ENCODE measurements around the gene MXD3. TPM values are rescaled to one million over a fixed set of nuclear protein-coding genes. Genes with fewer than 3 reads are reported as not detected.
"Not testable (repeated sequence)": the region's sequence is repeated elsewhere in the genome, so short reads cannot be mapped to it uniquely, and the experiment has no call there.

Gene MXD3
- total RNA-seq, 2 donors from 2014 or later: 5.4 to 6.1 TPM

GRCh38 chr5:177308740-177309139 lies 3.0 kb downstream of the MXD3 start:
- intact Hi-C loops (cut with DNase I): no loop called here
- DNase-seq (ENCODE audit: low spot score): peak; percentile 69

- intact Hi-C loops (cut with DNase I): no loop called here
Observed at GRCh38 chr5:177307544-177308363, 3.9 kb downstream of the MXD3 start.

GRCh38 chr5:177306674-177307543 lies 4.8 kb downstream of the MXD3 start:
- DNase-seq (ENCODE audit: low spot score): no peak
- intact Hi-C loops (cut with DNase I): no loop called here

More at GRCh38 chr5:177307544-177308363, 3.9 kb downstream of the MXD3 start:
- DNase-seq (ENCODE audit: low spot score): peak; percentile 80

- intact Hi-C loops (cut with DNase I); DNase-seq (ENCODE audit: low spot score): not testable (repeated sequence)
Observed at GRCh38 chr5:177306103-177306640, 5.5 kb downstream of the MXD3 start.

- DNase-seq (ENCODE audit: low spot score): peak; percentile 78
- intact Hi-C loops (cut with DNase I): no loop called here
Observed at GRCh38 chr5:177304392-177305119, 7.1 kb downstream of the MXD3 start.

- intact Hi-C loops (cut with DNase I): no loop called here
- DNase-seq (ENCODE audit: low spot score): no peak
Observed at GRCh38 chr5:177303925-177304391, 7.7 kb downstream of the MXD3 start.

GRCh38 chr5:177303121-177303924 lies 8.4 kb downstream of the MXD3 start, which contains the start of the genes PRELID1 and RAB24:
PRELID1 (plus strand) TSS chr5:177303799; CDS start chr5:177303986, 187 bp downstream.
RAB24 (minus strand) TSS chr5:177303719; CDS start chr5:177303288, 431 bp downstream.
- intact Hi-C loops (cut with DNase I): no loop called here
- peak; percentile 97 for DNase-seq (ENCODE audit: low spot score)

GRCh38 chr5:177302354-177303110 lies 9.2 kb downstream of the MXD3 start:
- intact Hi-C loops (cut with DNase I): no loop called here
- DNase-seq (ENCODE audit: low spot score): no peak

GRCh38 chr5:177301503-177302165 lies 10.1 kb downstream of the MXD3 start:
- intact Hi-C loops (cut with DNase I): no loop called here
- no peak for DNase-seq (ENCODE audit: low spot score)

- DNase-seq (ENCODE audit: low spot score): no peak
- intact Hi-C loops (cut with DNase I): no loop called here
Observed at GRCh38 chr5:177300951-177301350, 10.7 kb downstream of the MXD3 start.

- intact Hi-C loops (cut with DNase I): no loop called here
- peak; percentile 87 for DNase-seq (ENCODE audit: low spot score)
Observed at GRCh38 chr5:177300236-177300880, 11.3 kb downstream of the MXD3 start.

GRCh38 chr5:177299697-177300096 lies 12.0 kb downstream of the MXD3 start:
- DNase-seq (ENCODE audit: low spot score): no peak

GRCh38 chr5:177297922-177298321 lies 13.8 kb downstream of the MXD3 start:
- no peak for DNase-seq (ENCODE audit: low spot score)
- intact Hi-C loops (cut with DNase I): no loop called here

More at GRCh38 chr5:177299697-177300096, 12.0 kb downstream of the MXD3 start:
- intact Hi-C loops (cut with DNase I): no loop called here

- intact Hi-C loops (cut with DNase I): no loop called here
Observed at GRCh38 chr5:177296581-177296980, 15.1 kb downstream of the MXD3 start.

GRCh38 chr5:177295924-177296323 lies 15.8 kb downstream of the MXD3 start:
- DNase-seq (ENCODE audit: low spot score): peak; percentile 62
- intact Hi-C loops (cut with DNase I): no loop called here

More at GRCh38 chr5:177296581-177296980, 15.1 kb downstream of the MXD3 start:
- peak; percentile 75 for DNase-seq (ENCODE audit: low spot score)

GRCh38 chr5:177294632-177295031 lies 17.1 kb downstream of the MXD3 start:
- DNase-seq (ENCODE audit: low spot score): peak; percentile 40
- intact Hi-C loops (cut with DNase I): no loop called here

Data from posterior vena cava (tissue), 2 donors.